Activated CD8-positive, alpha-beta memory T cell treated with anti-CD3 and anti-CD28 coated beads for 24 hours (primary cell): Measurements from ENCODE around the gene NLRC3.

Source experiments
- DNase-seq: peaks from one replicate; pipeline ENCODE4 v3.0.0-alpha.2; 2020

The NLRC3 gene

DNA sequence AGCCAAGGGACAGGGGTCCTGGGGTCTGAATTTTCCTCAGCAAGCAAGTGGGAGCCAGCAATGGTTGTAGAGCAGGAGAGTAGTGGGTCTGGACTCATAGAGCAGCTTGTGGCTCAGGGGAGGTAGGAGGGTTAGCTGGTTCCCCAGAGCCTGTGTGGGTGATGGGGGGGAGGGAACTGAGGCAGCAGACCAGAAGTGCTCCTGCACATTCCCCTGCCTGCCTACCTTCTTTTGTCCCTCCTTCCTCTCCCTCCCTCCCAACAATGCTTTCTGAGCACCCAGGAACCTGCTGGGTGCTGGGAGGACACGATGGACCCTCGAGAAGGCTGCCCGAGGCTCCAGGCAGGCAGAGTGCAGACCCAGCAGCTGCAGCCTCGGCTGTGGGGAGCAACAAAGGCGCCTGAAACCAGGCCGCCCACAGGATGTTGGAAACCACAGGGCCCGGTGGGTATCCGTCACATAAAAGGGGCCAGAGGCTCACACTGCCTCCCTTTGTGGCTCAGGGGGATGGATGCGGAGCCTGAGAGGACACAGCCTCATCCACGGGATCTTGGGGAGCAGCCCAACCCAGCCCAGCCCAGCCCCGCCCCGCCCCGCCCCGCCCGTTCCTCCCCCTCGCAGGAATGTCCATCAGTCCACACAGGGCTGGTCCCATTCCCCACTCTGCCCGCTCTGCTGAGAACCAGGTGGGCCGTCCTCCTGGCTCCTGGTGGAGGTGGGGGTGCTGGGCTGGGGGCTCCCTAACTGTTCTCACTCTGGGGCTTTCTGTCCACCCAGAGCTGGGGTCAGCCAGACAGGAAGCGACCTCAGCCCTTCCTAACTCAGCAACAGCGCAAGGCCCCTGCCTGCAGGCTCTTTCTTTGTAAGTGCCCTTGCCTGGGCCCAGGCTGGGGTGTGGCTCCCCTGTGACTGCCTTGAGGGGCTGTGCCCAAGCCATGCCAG is 1.7 kb upstream of the NLRC3 start:
- DNase-seq, result peak; percentile 85

DNA sequence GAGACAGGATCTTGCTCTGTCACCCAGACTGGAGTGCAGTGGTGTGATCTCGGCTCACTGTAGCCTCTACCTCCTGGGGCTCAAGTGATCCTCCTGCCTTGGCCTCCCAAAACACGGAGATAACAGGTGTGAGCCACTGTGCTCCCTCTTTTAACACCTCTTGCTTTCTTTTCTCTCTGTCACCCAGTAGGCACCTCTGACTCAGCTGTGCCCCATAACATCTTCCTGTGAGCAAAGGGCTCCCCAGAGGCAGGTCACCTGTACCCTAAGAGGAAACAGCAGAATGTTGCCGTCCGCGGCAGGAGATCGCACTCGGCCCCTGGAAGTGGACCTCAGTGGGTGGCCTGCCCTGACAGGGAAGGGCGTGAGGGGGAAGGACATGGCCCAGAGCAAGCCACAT is 918 bp upstream of the NLRC3 start:
- peak; percentile 72 for DNase-seq

DNA sequence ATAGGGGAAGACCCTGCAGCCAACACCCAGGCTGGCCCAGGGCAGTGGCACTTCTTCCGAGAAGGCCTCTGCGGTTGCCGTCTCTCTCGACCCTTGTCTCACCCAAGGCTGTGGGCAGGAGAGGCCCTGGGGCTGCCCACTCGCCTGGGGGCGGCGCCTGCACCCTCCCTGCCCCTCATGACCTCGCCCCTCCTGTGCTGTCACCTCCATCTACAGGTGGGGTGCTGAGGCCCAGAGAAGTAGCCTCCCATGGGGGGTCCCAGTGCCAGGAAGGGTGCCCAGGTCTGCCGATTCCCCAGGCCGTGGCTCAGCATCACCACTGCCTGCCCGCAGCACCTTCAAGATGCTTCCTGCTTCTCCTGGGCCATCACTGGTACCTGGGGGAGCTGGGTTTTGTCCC is 992 bp downstream of the NLRC3 start:
- peak; percentile 74 for DNase-seq

DNA sequence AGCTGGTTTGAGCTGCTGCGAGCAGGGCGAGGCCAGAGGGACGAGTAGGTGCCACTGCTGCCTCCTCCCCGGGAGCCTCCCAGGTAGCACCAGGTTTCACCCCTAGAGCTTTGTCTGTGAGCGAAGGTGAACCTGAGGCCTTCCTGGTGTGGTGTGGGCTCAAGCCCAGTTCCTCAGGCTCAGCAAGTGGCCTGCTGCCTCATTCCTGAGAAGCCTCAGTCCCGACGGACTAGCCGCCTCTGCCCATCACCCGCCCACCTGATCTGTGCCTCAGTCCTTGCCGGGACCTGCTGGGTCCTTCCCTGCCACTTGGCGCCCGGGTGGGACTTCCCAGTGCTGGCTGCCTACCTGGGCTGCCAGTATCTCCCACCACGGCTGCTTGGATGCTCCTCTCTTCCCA is 1.7 kb downstream of the NLRC3 start:
- DNase-seq, result peak; percentile 66

DNA sequence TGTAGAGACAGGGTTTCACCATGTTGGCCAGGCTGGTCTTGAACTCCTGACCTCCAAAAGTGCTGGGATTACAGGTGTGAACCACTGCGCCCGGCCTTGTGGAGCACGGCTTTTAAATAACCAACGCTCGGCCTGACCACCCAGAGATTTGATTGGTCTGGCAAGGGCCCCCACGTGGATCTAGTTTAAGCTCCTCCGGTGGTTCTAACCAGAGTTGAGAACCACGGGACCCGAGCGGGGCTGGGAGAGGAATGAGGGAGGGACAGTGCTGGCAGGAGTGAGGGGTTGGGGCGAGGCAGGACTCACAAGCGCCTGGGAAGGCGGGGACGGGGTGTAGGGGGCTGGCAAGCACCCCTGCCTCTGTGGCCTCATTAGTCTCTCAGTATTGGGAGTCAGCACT is 3.0 kb downstream of the NLRC3 start:
- no peak for DNase-seq

DNA sequence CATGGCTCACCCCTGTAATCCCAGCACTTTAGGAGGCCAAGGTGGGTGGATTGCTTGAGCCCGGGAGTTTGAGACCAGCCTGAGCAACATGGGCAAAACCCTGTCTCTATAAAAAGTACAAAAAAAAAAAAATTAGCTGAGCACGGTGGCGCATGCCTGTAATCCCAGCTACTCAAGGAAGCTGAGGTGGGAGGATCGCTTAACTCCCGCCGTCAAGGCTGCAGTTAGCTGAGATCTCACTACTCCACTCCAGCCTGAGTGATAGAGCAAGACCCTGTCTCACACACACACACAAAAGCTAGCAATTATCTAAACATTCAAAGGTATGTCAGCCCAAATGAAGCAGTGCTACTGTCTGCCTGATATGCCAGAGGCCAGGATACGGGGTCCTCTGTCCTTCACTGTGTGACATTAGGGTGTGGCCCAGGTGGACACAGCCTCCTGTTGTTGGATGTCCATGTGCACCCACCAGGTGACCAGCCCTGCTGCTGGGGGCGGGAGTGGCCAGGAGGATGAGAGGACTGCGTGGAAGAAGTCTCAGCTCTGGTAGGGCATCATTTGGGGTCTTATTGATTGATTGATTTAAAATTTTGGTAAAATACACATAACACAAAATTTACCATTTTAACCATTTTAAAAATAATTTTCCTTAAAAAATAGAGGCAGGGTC is 3.9 kb downstream of the NLRC3 start:
- DNase-seq, result no peak

DNA sequence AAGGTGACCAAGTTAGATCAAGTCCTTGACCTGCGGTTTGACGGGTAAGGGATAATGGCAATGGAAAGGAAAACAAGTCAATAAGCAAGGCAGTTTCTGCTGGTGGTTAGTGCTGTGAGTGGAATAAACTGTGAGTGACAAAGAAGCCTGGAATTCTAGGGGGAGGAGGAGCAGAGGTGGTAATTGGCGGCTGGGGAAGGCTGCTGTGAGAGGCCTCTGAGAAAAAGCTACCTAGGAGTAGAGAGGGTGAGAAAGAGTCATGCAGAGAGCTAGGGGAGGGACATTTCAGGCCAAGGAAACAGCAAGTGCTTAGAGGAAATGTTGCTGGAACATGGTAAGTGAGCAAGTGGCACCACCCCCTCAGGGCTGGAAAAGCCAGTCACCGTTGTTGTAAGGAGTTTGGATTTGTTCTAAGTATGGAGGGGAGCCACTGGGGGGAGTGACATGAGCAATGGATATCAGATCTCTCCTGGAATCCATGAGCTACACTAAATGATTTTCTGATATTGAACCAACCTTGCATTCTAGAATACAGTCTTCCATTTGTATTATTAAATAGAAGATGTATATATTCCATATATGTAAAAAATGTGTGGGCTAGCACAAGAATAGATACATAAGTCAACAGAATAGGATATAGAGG is 6.7 kb downstream of the NLRC3 start:
- no peak for DNase-seq

DNA sequence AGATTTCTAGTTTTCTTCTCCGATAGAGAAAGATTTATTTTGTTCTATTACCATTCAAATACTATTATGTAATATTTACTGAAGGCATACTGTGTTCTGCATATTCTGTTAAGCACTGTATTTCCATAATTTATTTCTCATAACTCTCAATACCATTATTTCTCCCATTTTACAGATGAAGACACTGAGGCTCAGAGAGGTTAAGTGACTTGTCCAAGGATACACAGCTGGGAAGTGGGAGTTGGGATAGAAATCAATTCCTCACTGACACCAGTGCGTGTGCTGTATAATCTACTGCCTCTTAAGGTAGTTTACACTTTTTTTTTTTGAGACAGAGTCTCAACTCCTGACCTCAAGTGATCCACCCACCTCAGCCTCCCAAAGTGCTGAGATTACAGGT is 7.4 kb downstream of the NLRC3 start:
- no peak for DNase-seq

DNA sequence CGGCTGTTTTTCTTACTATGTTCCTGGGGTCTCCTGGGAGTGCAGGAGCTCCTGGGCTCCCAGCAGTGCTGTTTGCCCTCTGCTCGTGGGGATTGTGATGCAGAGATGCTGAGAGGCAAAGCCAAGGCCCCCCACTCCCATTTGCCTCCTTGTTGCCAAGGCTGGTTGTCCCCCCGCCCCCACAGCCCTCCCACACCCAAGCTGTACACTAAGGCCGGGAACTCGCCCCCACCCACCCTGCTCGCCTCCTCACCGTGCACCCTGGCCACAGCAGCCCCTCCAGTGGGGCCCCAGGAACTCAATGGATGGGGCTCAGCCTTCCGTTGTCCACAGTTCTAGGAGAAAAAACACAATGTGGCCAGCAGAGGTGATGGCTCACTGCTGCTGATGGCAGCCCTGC is 10.2 kb downstream of the NLRC3 start:
- no peak for DNase-seq

DNA sequence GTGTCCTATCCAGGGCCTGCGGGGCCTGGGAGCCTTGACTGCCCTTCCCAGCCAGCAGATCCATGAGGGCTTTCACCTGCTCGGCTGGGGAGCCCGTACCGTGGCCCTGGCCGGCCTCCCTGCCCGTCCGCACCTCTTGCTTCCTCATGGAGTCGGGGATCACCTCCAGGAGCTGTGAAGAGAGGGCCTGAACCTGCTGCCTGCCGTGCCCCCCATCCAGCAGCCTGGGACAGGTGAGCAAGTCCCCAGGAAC is 12.4 kb downstream of the NLRC3 start:
- no peak for DNase-seq

DNA sequence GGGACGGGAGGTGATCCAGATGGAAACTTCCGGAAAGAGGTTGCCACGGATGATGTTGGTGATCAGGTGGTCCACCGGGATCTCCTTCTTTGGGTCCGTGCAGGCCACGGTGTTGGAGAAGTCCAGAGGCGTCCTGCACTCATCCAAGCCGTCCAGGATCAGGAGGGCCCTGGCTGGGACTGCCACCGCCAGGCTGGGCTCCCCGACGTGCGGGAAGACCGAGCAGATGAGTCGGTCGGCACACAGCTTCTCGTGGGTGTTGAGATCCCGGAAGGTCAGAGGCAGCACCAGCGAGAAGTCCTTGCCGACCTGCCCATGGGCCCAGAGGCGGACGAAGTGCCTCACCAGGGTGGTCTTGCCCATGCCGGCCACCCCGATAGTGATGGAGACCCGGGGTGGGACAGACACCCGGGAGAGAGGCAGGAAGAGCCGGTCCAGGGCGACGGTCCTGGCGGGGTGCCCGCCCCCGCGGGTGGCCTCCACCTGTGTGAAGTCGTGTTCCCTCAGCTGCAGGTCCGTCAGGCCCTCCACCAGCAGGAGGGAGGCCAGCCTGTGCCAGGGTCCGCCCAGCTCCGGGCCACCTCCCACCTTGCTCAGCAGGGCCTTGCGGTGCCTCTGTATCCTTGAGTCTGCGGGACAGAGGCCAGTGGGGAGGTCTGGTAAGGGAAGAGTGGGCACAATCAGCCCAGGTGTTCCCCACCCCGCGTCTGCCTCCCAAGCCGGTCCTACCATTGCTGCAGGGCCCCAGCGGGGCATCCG is 12.9 kb downstream of the NLRC3 start:
- DNase-seq, result no peak

DNA sequence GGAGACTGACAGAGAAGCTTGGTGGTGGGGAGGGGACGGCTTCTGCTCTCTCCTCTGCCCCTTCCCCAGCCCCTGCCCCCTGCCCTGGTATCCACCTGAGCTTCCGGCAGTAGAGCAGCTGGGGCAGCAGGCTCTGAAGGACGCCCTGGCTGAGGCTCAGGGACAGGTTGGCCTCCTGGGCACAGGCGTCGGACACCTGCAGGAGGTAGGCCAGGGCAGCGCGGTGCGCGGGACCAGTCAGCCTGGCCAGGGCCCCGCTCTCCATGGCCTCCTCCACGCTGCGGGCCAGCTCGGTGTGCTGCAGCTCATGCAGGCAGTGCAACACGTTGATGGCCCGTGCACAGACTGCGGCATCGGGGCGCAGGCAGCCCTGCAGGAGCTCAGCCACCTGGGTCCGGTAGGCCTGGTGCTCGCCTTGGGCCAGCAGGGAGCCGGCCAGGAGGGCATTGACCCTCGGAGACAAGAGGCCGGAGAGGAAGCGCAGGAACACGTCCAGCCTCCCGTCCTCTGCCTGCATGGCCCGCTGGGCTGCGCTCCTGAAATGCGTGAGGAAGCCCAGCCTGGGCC is 14.2 kb downstream of the NLRC3 start:
- DNase-seq, result no peak

DNA sequence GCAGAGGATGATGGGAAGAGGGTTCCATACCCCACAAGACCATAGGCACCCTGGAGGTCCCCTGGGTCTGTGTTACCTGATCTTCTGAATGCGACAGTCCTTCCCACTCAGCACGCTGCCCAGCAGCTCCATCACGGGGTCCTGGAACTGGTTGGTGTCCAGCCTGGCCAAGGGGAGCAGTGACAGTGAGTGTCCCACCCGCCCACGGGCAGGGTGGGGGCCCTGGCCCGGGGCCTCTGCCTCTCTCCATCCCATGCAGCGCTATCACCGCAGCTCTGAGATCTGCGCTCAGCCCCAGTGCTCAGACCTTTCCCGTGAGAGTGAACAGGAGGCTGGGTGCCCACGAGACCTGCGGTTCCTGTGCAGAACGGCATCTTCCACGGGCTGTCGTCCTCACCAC is 15.6 kb downstream of the NLRC3 start:
- DNase-seq, result no peak

DNA sequence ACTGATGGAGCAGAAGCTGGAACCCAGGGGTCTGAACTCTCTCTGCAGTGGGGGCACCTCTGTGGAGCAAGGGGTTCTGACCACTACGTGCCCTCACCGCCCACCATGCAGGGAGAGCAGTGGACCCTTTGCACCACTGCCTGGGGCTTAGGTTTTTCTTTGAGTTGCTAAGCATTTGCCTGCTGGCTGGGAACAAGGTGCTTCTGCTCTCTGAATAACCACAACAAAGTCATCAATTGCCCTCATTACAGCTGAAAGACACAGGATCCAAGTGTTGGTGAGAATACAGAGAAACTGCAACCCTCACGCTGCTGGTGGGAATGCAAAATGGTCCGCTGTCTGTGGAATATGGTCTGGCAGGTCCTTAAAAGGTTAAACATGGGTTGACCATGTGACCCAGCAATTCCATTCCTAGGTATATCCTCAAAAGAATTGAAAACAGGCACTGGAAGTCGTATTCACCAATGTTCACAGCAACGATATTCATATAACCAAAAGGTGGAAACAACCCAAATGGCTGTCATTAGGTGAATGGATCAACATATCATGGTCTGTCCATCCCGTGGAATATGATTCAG is 22.8 kb downstream of the NLRC3 start:
- DNase-seq, result no peak

DNA sequence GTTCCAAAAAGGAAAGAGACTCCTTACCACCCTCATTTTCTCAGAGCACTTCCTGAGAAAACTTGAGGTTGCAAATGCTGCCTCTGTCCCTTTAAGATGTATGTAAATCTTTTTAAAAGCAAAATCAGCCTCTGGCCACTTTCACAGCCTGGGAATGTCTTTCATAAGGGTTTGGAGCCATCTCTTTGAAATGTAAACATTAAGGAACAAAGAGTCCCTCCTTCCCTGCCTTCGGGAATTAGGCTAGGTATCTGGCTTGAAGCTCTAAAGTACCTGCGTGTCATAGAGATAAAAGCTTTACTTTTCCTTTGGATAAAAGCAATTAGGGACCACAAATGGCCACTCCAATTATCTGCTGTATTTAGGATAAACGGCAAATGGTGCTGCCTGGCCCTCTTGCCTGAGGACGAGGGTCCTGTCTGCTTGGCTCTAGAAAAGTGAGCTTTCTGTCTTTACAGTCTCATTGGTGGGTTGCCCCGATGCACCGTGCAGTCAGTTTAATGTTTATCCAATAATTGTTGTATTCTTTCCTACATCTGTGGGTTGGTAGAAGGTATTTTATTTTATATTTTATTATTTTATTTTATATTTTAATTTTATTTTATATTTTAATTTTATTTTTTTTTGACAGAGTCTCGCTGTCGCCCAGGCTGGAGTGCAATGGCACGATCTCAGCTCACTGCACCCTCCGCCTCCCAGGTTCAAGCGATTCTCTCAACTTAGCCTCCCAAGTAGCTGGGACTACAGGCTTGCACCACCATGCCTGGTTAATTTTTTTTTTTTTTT is 23.9 kb downstream of the NLRC3 start:
- DNase-seq, result no peak

DNA sequence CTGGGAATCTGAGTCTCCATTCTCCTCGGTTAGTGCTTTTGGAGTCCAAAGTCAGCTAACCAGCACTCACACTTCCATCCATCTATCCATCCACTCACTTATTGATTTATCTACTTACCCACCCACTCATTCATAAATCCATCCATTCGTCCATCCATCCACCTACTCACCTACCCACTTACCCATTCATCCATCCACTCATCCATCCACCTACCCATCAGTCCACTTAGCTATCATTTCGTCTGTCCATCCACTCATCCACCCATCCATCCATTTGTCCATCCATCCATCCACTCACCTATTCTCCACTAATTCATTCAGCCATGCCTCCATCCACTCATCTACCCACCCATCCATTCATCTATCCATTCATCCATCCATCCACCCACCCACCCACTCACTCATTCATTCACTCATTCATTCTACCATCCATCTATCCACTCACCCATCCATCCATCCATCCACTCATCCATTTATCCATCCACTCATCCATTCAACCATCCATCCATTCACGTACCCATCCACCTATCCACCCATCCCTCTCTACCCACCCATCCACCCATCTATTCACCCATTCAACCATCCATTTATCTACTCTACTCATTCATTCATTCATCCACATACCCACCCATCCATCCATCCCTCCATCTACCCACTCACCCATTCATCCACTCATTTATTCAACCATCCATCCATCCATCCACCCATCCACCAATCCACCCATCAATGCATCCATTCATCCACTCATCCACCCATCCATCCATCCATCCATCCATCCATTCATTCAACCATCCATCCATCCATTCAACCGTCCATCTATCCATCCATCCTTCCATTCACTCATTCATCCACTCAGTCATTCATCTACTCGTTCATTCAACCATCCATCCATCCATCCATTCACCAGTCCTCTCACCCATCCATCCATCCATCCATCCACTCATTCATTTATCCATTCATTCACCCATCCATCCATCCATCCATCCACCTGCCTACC is 26.1 kb downstream of the NLRC3 start:
- no peak for DNase-seq

DNA sequence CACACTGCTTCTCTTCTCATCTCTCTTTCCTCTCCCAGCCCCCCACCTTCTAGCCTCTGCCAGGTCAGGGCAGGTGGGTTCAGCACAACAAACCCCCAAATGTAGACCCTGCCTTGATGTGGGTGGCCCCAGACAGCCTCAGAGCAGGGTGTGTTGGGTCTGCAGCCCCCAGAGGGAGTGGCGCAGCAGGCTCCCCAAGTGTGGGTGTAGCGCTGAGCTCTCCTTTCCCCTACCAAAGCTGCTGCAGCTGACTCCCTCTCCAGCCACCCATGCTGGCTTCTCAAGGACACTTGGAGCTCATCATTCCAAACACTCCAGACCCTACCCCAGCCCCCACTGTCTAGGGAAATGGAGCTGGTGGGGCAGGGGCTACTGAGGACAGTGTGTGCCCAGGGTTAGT is 27.3 kb downstream of the NLRC3 start:
- no peak for DNase-seq

DNA sequence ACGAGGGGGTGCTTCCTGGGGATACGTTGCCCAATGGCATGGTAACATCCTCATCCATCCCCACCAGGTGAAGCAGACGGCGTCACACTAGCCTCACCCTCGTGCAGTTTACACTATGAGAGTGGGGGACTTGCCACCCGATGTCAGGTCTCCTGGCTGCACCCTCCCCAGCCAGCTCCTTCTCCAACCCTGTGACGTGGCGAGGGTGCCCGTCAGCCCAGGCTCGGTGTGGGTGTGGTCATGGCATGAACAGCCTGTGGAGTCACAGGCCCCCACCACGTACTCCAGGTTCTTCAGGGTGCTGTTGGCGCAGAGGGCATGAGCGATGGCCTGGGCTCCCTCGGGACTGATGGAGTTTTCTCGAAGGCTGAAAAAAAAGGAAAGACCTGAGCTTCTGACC is 28.3 kb downstream of the NLRC3 start:
- DNase-seq, result no peak

DNA sequence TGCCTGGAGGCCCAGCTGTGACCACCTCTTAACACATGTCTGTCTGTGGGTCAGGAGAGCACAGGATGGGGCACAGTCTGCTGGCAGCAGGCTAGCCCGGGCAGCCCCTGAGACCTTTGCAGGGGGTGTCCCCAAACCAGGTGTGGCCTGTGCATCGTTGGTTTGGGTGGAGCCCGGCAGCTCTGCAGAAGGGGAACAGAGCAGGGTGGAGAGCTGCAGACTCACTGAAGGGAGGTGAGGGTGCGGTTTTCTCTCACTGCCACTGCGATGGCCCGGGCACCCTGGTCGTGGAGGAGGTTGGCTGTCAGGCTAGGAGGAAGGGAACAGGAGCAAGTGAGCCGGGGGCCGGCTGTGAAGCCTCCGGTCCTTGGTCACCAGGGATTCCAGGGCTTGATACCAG is 28.8 kb downstream of the NLRC3 start:
- no peak for DNase-seq

DNA sequence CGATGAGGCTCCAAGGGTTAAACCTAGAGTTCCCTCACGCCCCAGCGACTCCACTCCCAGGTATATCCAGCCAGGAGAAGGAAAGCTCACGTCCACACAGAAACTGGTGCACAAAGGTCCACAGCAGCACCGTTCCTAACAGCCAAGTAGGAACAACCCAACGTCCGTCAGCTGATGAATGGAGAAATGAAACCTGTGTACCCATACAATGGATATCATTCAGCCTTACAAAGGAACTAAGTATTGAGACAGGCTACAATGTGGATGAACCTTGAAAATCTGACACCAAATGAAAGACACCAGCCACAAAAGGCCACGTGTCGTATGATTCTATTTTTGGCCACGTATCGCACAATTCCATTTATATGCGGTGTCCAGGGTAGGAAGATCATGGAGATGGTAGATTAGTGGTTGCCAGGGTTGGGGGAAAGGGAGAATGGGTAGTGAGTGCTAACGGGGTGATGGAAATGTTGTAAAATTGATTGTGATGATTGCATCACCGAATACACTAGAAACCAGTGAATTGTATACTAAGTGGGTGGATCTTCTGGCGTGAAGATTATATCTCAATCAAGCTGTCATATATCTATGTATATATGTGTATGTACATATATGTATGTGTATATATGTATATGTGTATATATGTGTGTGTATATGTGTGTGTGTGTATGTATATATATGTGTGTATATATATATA is 30.1 kb downstream of the NLRC3 start:
- no peak for DNase-seq
